IMR-90 (cell line): ENCODE measurements around the gene TMEM184B.

Source experiments
- BHLHE40 ChIP-seq: fragments of 150-350 bp; IDR thresholded peaks from 2 replicates; pipeline ENCODE4 v1.6.1; 2016; ENCODE audit warnings: mild to moderate bottlenecking, low read depth, low read length
- CEBPB ChIP-seq: IDR thresholded peaks from 2 replicates; pipeline ENCODE4 v1.6.1; 2012; ENCODE audit warnings: low read depth, low read length, improper control_type of control experiment
- FOS ChIP-seq: fragments of 150-350 bp; IDR thresholded peaks from 2 replicates; pipeline ENCODE4 v1.6.1; 2016; ENCODE audit warnings: low read depth, low read length
- MAFK ChIP-seq: IDR thresholded peaks from 2 replicates; pipeline ENCODE4 v1.6.1; 2012; ENCODE audit warnings: low read depth, low read length, improper control_type of control experiment
- MAZ ChIP-seq: IDR thresholded peaks from 2 replicates; pipeline ENCODE4 v1.6.1; 2012; ENCODE audit warnings: low read depth, mild to moderate bottlenecking, low read length, improper control_type of control experiment, moderate library complexity, borderline replicate concordance
- MXI1 ChIP-seq: IDR thresholded peaks from 2 replicates; pipeline ENCODE4 v1.6.1; 2012; ENCODE audit warnings: low read depth, mild to moderate bottlenecking, low read length, moderate library complexity, borderline replicate concordance
- NFE2L2 ChIP-seq: fragments of 150-350 bp; IDR thresholded peaks from 2 replicates; pipeline ENCODE4 v1.6.1; 2016; ENCODE audit warnings: low read depth, mild to moderate bottlenecking, low read length
- POLR2A ChIP-seq: IDR thresholded peaks from 2 replicates; pipeline ENCODE4 v1.6.1; 2012; ENCODE audit warnings: mild to moderate bottlenecking, low read depth, low read length
- RAD21 ChIP-seq: IDR thresholded peaks from 2 replicates; pipeline ENCODE4 v1.6.1; 2012; ENCODE audit warnings: low read length, improper control_type of control experiment
- RCOR1 ChIP-seq: IDR thresholded peaks from 2 replicates; pipeline ENCODE4 v1.6.1; 2012; ENCODE audit warnings: mild to moderate bottlenecking, low read length, improper control_type of control experiment; ENCODE audit not compliant: insufficient replicate concordance
- SMC3 ChIP-seq: fragments of 150-350 bp; IDR thresholded peaks from 2 replicates; pipeline ENCODE4 v1.6.1; 2016; ENCODE audit warnings: low read depth, mild to moderate bottlenecking, antibody characterized with exemption, low read length, moderate library complexity
- TF ChIP-seq, protein P1 (sequence below): conservative IDR thresholded peaks from 2 replicates; pipeline ENCODE4 v1.5.1; 2012; ENCODE audit warnings: mild to moderate bottlenecking, low read depth, low read length, improper control_type of control experiment
- TF ChIP-seq, protein P2 (sequence below): fragments of 150-350 bp; IDR thresholded peaks from 2 replicates; pipeline ENCODE4 v1.6.1; 2017; ENCODE audit warnings: mild to moderate bottlenecking, antibody characterized with exemption, low read length, low read depth

DNA sequence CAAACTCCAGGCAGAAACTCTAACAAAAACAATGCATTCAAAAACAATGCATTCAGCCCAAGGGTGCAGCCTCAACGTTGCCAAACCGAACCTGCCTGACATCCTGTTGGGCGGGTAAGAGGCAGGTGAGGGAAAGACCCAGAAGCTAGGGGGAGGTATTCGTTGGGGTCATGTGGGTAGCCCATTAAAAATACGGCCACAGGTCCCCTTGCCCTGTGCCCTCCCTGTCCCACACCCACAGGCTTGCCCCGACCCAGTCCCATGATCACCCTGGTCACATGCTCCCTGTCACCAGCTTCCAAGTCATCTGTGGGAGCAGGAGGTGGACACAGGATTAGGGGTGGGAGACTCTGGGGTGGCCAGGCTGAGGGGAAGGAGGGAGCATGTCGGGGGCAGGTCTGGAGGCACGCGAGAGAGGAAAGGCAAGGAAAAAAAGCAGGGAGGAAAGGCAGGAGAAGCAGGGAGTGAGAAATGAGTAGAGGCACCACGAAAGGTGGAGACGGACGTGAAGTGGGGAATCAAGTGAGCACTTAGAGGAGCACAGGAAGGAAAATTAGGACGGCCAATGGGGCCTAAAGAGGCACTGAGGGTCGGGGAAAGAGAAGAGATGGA, 91.9 kb downstream of the TMEM184B start:
- TF ChIP-seq MAZ (no peak), RAD21 (no peak), MXI1 (no peak), MAFK (no peak), POLR2A (peak; percentile 1; the same call in 1 of the 2 replicates), SMC3 (no peak), FOS (no peak), BHLHE40 (no peak), NFE2L2 (no peak), RCOR1 (no peak), CEBPB (no peak)
- TF ChIP-seq, protein P1, sequence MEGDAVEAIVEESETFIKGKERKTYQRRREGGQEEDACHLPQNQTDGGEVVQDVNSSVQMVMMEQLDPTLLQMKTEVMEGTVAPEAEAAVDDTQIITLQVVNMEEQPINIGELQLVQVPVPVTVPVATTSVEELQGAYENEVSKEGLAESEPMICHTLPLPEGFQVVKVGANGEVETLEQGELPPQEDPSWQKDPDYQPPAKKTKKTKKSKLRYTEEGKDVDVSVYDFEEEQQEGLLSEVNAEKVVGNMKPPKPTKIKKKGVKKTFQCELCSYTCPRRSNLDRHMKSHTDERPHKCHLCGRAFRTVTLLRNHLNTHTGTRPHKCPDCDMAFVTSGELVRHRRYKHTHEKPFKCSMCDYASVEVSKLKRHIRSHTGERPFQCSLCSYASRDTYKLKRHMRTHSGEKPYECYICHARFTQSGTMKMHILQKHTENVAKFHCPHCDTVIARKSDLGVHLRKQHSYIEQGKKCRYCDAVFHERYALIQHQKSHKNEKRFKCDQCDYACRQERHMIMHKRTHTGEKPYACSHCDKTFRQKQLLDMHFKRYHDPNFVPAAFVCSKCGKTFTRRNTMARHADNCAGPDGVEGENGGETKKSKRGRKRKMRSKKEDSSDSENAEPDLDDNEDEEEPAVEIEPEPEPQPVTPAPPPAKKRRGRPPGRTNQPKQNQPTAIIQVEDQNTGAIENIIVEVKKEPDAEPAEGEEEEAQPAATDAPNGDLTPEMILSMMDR = no peak
- TF ChIP-seq, protein P2, sequence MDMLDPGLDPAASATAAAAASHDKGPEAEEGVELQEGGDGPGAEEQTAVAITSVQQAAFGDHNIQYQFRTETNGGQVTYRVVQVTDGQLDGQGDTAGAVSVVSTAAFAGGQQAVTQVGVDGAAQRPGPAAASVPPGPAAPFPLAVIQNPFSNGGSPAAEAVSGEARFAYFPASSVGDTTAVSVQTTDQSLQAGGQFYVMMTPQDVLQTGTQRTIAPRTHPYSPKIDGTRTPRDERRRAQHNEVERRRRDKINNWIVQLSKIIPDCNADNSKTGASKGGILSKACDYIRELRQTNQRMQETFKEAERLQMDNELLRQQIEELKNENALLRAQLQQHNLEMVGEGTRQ = peak; percentile 46; the same call in 1 of the 2 replicates
